Measurements from ENCODE around the gene NELFB. TPM values are rescaled to one million over a fixed set of nuclear protein-coding genes. Genes with fewer than 3 reads are reported as not detected.

The NELFB gene
- total and polyA plus RNA-seq, 9 of the 15 experiments (the other 6 are each of a cell fraction or from before 2014, with no cell fraction given) = 0.24 to 84.0 (median 29.7) TPM

- TF ChIP-seq ZNF318 (IDR thresholded peaks at IDR 0.05; ENCODE audit: borderline replicate concordance in 1 of 2, low read depth in 1 of 2) = peak in 1 of 2 experiments; percentile 43; a peak in 1 of 4 replicates
- no peak for TF ChIP-seq KAT8 (IDR thresholded peaks at IDR 0.05; ENCODE audit: low read depth)
- TF ChIP-seq ZNF23 (CRISPR knock-in tag; IDR thresholded peaks at IDR 0.05) = no peak
- 0 out of 2 replicates have a peak, but pooled peaks have one; percentile 36 for TF ChIP-seq MTA2 (IDR thresholded peaks at IDR 0.05; ENCODE audit: low read depth)
- peak; percentile 58 to 59; a peak in 2 of 4 replicates for TF ChIP-seq FOXK2 (conservative IDR thresholded peaks at IDR 0.05 in 1 of 2, IDR thresholded peaks at IDR 0.05 in 1 of 2; ENCODE audit: low read depth in 2 of 2)
- no peak for TF ChIP-seq ZNF408 (CRISPR knock-in tag; IDR thresholded peaks at IDR 0.05; ENCODE audit: low read depth)
- TF ChIP-seq KDM1A (IDR thresholded peaks at IDR 0.05) = peak; percentile 58 to 78
- TF ChIP-seq MAFK (IDR thresholded peaks at IDR 0.05; ENCODE audit: low read length) = peak; percentile 87
- TF ChIP-seq SMARCA4 (IDR thresholded peaks at IDR 0.05) = peak; percentile 90
- TF ChIP-seq NCOA6 (IDR thresholded peaks at IDR 0.05) = peak; percentile 14; the same call in 1 of the 2 replicates
- TF ChIP-seq CC2D1A (IDR thresholded peaks at IDR 0.05) = 0 out of 2 replicates have a peak, but pooled peaks have one; percentile 51
- TF ChIP-seq NCOA1 (IDR thresholded peaks at IDR 0.05; ENCODE audit: low read depth) = peak; percentile 73
- no peak for TF ChIP-seq ATF7 (IDR thresholded peaks at IDR 0.05)
- 0 out of 2 replicates have a peak, but pooled peaks have one; percentile 6 for TF ChIP-seq CREM (IDR thresholded peaks at IDR 0.05; ENCODE audit: low read depth)
- TF ChIP-seq SUPT5H (IDR thresholded peaks at IDR 0.05) = peak; percentile 69; the same call in 1 of the 2 replicates
- peak; percentile 95 for TF ChIP-seq BCOR (IDR thresholded peaks at IDR 0.05)
- TF ChIP-seq L3MBTL2 (IDR thresholded peaks at IDR 0.05) = peak; percentile 64
- TF ChIP-seq CBFA2T3 (IDR thresholded peaks at IDR 0.05) = peak; percentile 75
- 0 out of 2 replicates have a peak, but pooled peaks have one; percentile 26 for TF ChIP-seq ZNF589 (CRISPR knock-in tag; IDR thresholded peaks at IDR 0.05; ENCODE audit: low read depth)
- TF ChIP-seq GATAD2A (IDR thresholded peaks at IDR 0.05) = peak; percentile 35; the same call in 1 of the 2 replicates
- TF ChIP-seq MTA3 (IDR thresholded peaks at IDR 0.05; ENCODE audit: borderline replicate concordance) = peak; percentile 50; the same call in 1 of the 2 replicates
- peak; percentile 67 for TF ChIP-seq BACH1 (tag; IDR thresholded peaks at IDR 0.05)
- TF ChIP-seq KLF13 (tag; IDR thresholded peaks at IDR 0.05; ENCODE audit: borderline replicate concordance, low read depth) = no peak
- TF ChIP-seq ARID1B (IDR thresholded peaks at IDR 0.05) = peak; percentile 81
- no peak for TF ChIP-seq FOSL1 (tag; conservative IDR thresholded peaks at IDR 0.05)
Measured at GRCh38 chr9:137268538-137269201, 13.5 kb downstream of the NELFB start (continued).
